ENCODE results near the gene NIPBL. TPM values are rescaled to one million over a fixed set of nuclear protein-coding genes. Genes with fewer than 3 reads are reported as not detected.

NIPBL gene
- total and polyA plus RNA-seq, 8 donors = 8.2 to 100 (median 32.2) TPM

DNA sequence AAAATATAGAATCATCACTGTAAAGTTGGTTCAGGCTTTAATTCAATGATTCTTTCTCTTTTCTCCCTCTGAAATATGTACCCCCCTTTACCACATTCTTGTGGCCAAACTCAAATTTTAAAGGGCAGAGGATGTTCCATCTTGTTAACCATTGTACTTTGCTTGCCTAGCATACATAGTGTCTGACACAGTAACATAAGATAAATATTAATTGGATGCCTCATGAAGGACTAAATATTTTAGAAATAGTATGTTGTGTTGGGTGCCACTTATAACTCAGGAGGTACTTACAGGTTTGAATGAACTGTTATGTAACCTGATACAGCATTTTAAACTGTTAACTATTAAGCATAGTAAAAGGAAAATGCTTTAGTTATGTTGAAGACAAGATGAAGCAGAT lies 71.5 kb downstream of the NIPBL start:
- Histone ChIP-seq H3K36me3 (no peaks in the 10 kb centered on the region), H3K4me1 (peaks cover 9 to 82% (median 45%) of the 10 kb centered on the region in 4 donors), H3K27ac (no peak overlapping the region), H3K27me3 (no peaks in the 10 kb centered on the region), H3K4me3 (no peak overlapping the region), H3K9me3 (no peaks in the 10 kb centered on the region)
- DNase-seq = no peak
- TF ChIP-seq, protein P1, sequence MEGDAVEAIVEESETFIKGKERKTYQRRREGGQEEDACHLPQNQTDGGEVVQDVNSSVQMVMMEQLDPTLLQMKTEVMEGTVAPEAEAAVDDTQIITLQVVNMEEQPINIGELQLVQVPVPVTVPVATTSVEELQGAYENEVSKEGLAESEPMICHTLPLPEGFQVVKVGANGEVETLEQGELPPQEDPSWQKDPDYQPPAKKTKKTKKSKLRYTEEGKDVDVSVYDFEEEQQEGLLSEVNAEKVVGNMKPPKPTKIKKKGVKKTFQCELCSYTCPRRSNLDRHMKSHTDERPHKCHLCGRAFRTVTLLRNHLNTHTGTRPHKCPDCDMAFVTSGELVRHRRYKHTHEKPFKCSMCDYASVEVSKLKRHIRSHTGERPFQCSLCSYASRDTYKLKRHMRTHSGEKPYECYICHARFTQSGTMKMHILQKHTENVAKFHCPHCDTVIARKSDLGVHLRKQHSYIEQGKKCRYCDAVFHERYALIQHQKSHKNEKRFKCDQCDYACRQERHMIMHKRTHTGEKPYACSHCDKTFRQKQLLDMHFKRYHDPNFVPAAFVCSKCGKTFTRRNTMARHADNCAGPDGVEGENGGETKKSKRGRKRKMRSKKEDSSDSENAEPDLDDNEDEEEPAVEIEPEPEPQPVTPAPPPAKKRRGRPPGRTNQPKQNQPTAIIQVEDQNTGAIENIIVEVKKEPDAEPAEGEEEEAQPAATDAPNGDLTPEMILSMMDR (IDR thresholded peaks at IDR 0.05) = no peak
- TF ChIP-seq POLR2A (IDR thresholded peaks at IDR 0.05) (no peak), POLR2AphosphoS5 (IDR thresholded peaks at IDR 0.05) (no peak), EP300 (IDR thresholded peaks at IDR 0.05) (no peak)
- intact Hi-C loops (cut with DNase I; ENCODE audit: low total_unique reads) = loop anchor here (10.0 kb wide), 1 partner anchor 63 kb away; no protein-coding TSS in a partner anchor

DNA sequence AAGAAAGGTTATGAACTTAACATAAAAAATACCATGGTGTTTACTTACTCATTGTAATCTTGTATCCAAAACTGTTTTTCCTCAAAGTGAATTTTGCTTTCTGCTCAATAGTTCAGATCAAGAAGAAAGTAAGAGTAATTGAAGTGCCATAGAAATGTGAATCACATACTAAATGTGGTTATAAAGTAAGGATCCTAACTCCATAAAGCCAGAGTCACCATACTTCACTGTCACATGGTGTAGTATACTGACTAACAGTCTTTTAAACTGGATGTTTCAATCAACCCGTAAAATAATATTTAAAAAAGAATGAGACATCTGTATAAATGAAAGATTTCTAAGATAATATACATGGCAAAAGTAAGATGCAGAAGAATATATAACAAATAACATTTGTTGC lies 72.1 kb downstream of the NIPBL start:
- H3K9me3 ChIP-seq = no peaks in the 10 kb centered on the region
- 72 to 89% (median 83%) methylated on average over 1 of the region's 1 CpG for WGBS, 5 donors
- H3K4me3 ChIP-seq = no peak overlapping the region
- no peaks in the 10 kb centered on the region for H3K27me3 ChIP-seq
- intact Hi-C loops (cut with DNase I; ENCODE audit: low total_unique reads) = loop anchor here (10.0 kb wide), 1 partner anchor 64 kb away; no protein-coding TSS in a partner anchor
- no peak for DNase-seq
- TF ChIP-seq EP300 (IDR thresholded peaks at IDR 0.05) = no peak
- TF ChIP-seq POLR2AphosphoS5 (IDR thresholded peaks at IDR 0.05) = no peak
- TF ChIP-seq, protein P1 (IDR thresholded peaks at IDR 0.05) = no peak
- no peak for TF ChIP-seq POLR2A (IDR thresholded peaks at IDR 0.05)
- no peak overlapping the region for H3K27ac ChIP-seq
- peaks cover 9 to 84% (median 47%) of the 10 kb centered on the region in 4 donors for H3K4me1 ChIP-seq
- H3K36me3 ChIP-seq = no peaks in the 10 kb centered on the region

DNA sequence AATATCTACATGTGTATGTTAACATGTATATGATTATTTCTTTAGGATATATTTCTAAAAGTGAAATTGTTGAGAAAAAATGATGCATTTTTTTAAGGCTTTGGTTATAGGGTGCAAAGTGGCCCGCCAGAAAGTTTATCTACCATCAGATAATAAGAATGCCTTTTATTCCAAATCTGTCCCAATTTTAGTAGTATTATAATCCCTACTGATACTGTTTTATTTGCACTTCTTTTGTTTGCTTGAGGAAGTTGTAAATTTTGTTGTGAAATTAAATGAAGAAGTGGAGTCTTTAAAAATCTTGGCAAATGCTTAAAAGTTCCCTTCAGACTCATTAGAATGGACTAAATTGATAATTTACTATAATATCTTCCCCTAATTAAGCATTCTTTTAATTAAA lies 73.0 kb downstream of the NIPBL start:
- H3K4me3 ChIP-seq = no peak overlapping the region
- H3K36me3 ChIP-seq = no peaks in the 10 kb centered on the region
- 50 to 82% (median 56%) methylated on average over 1 of the region's 1 CpG for WGBS, 5 donors
- intact Hi-C loops (cut with DNase I; ENCODE audit: low total_unique reads) = loop anchor here (10.0 kb wide), 1 partner anchor 65 kb away; no protein-coding TSS in a partner anchor
- DNase-seq = no peak
- no peak overlapping the region for H3K27ac ChIP-seq
- TF ChIP-seq EP300 (IDR thresholded peaks at IDR 0.05) = no peak
- TF ChIP-seq, protein P1 (IDR thresholded peaks at IDR 0.05) = no peak
- TF ChIP-seq POLR2A (IDR thresholded peaks at IDR 0.05) = no peak
- TF ChIP-seq POLR2AphosphoS5 (IDR thresholded peaks at IDR 0.05) = no peak
- no peaks in the 10 kb centered on the region for H3K9me3 ChIP-seq
- H3K4me1 ChIP-seq = peaks cover 5 to 90% (median 46%) of the 10 kb centered on the region in 4 donors
- no peaks in the 10 kb centered on the region for H3K27me3 ChIP-seq

DNA sequence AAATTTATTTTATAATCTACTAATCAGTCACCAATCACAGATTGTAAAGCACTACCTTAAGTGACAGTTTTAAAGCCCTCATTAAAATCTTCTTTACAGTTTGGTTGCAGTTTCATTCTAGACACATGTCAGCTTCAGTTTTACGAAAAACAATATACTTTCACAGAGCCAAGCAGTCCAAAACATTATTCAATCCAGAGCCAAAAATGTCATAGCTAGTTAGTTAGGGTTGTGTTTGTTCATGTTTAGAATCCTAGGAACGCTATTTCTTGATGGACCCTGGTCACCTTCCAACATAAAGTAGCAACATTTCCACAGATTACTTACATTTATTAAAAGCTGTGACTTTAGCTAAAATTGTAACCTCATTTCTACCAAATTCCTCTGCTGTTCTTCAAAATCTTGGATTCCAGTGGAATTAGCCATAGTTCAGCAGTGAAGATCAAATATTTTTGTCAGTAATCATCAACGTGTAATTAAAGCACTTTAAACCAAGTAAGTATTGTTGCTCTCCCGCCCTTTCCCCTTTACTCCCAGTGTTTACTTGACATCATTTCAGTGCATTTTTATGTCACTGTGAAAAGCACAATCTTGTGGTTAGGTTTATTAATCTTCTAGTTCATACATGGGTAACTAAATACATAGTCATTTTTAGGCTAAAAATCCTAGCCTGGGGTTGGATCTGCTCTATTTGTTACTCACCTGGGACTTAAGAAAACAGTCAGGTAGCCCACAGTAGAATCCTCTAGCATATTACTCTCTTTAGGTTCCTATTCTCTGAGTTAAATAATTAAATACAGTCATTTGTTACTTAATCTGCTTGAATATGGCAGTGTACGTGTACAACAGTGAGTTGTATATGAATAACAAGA lies 74.3 kb downstream of the NIPBL start:
- Histone ChIP-seq H3K27ac (no peak overlapping the region), H3K4me3 (no peak overlapping the region), H3K4me1 (peaks cover 0 to 80% (median 40%) of the 10 kb centered on the region in 4 donors), H3K36me3 (peaks cover 0 to 6% (median 4%) of the 10 kb centered on the region in 4 donors), H3K9me3 (no peaks in the 10 kb centered on the region), H3K27me3 (no peaks in the 10 kb centered on the region)
- peak in 1 of 2 donors; percentile 4 for DNase-seq
- 52 to 66% (median 61%) methylated on average over 5 of the region's 5 CpGs for WGBS, 5 donors
- TF ChIP-seq EP300 (IDR thresholded peaks at IDR 0.05) (no peak), POLR2A (IDR thresholded peaks at IDR 0.05) (no peak), POLR2AphosphoS5 (IDR thresholded peaks at IDR 0.05) (no peak)
- TF ChIP-seq, protein P1 (IDR thresholded peaks at IDR 0.05) = no peak
- intact Hi-C loops (cut with DNase I; ENCODE audit: low total_unique reads) = no loop called here
